MCF 10A (cell line): Measurements from ENCODE around the gene SMURF1. TPM values are rescaled to one million over a fixed set of nuclear protein-coding genes. Genes with fewer than 3 reads are reported as not detected.

Experiments used
- BruUV-seq: library from RNA; stranded (reverse); fragments of 400-500 nt; replicated peaks from 2 replicates; lab custom pipeline; 2021; lab: Mats Ljungman, UMichigan
- CTCF ChIA-PET: fragments of 300-600 bp; sonication (Branson Sonifier 250); formaldehyde crosslinking; extraction: SDS; loops from one replicate; lab custom pipeline; 2021; ENCODE audit warnings: antibody characterized with exemption, inconsistent platforms; lab: Yijun Ruan, JAX
- POLR2A ChIA-PET: fragments of 300-600, 350-650 bp; sonication (Branson Sonifier 250); formaldehyde crosslinking; extraction: SDS; loops from one replicate; lab custom pipeline; 2020; ENCODE audit warnings: antibody characterized with exemption, inconsistent platforms; lab: Yijun Ruan, JAX
- DNase-seq: peaks from one replicate; pipeline ENCODE4 v3.0.0-alpha.2; 2018; ENCODE audit not compliant: unreplicated experiment
- H3K27ac Mint-ChIP-seq: one replicate; pipeline ENCODE4 v1.8.0; 2022; ENCODE audit warnings: mild to moderate bottlenecking, low read depth, mixed read lengths; ENCODE audit not compliant: unreplicated experiment
- H3K27me3 Mint-ChIP-seq: one replicate; pipeline ENCODE4 v1.8.0; 2022; ENCODE audit warnings: mixed read lengths; ENCODE audit not compliant: insufficient read depth, unreplicated experiment
- H3K36me3 Mint-ChIP-seq: one replicate; pipeline ENCODE4 v1.8.0; 2022; ENCODE audit warnings: mild to moderate bottlenecking, moderate library complexity, mixed read lengths; ENCODE audit not compliant: insufficient read depth, unreplicated experiment
- H3K4me1 Mint-ChIP-seq: one replicate; pipeline ENCODE4 v1.8.0; 2022; ENCODE audit warnings: mixed read lengths; ENCODE audit not compliant: insufficient read depth, unreplicated experiment
- H3K4me3 Mint-ChIP-seq: one replicate; pipeline ENCODE4 v1.8.0; 2022; ENCODE audit warnings: mild to moderate bottlenecking, moderate library complexity, mixed read lengths; ENCODE audit not compliant: unreplicated experiment
- H3K9me3 Mint-ChIP-seq: one replicate; pipeline ENCODE4 v1.8.0; 2022; ENCODE audit warnings: mixed read lengths; ENCODE audit not compliant: unreplicated experiment
- CTCF ChIP-seq: fragments of 200-600 bp; IDR thresholded peaks from one replicate; pipeline ENCODE4 v1.8.0; 2022; ENCODE audit warnings: antibody characterized with exemption, mild to moderate bottlenecking; ENCODE audit not compliant: unreplicated experiment
- intact Hi-C: fragments of 100-400 bp; cut with micrococcal nuclease; formaldehyde crosslinking; loops from 2 replicates; pipeline ENCODE4 v1.14.1; 2022
- total RNA-seq: library from RNA; stranded (reverse); gene quantifications from 2 replicates; pipeline ENCODE4 v1.2.3, GENCODE V29; 2022

Gene SMURF1
- total RNA-seq, 1 experiment from 2014 or later, result 19.9 TPM

GRCh38 chr7:99080679-99081078 lies 63.2 kb downstream of the SMURF1 start:
- no TSS peak for BruUV-seq
- ChIA-PET POLR2A (interaction anchor here (1.4 to 2.0 kb wide), 2 partner anchors 8 to 17 kb away, joined by 4 read pairs; no protein-coding TSS in a partner anchor), CTCF (interaction anchor here (1.1 kb wide), 1 partner anchor 233 kb away, joined by 3 read pairs; no protein-coding TSS in a partner anchor)
- DNase-seq, result no peak
- no peak for TF ChIP-seq CTCF
- H3K27me3 Mint-ChIP-seq, result no peaks in the 10 kb centered on the region
- H3K9me3 Mint-ChIP-seq, result no peaks in the 10 kb centered on the region
- H3K4me1 Mint-ChIP-seq, result peaks cover 28% of the 10 kb centered on the region
- no peak overlapping the region for H3K4me3 Mint-ChIP-seq
- H3K27ac Mint-ChIP-seq, result no peak overlapping the region
- peaks cover 8% of the 10 kb centered on the region for H3K36me3 Mint-ChIP-seq
- intact Hi-C loops, result no loop called here

GRCh38 chr7:99079104-99079503 lies 64.8 kb downstream of the SMURF1 start:
- H3K4me1 Mint-ChIP-seq, result peaks cover 26% of the 10 kb centered on the region
- H3K9me3 Mint-ChIP-seq, result no peaks in the 10 kb centered on the region

GRCh38 chr7:99078416-99078815 lies 65.5 kb downstream of the SMURF1 start:
- TF ChIP-seq CTCF, result no peak
- no TSS peak for BruUV-seq
- Mint-ChIP-seq H3K27ac (no peak overlapping the region), H3K27me3 (no peaks in the 10 kb centered on the region), H3K9me3 (no peaks in the 10 kb centered on the region), H3K4me3 (no peak overlapping the region), H3K36me3 (peaks cover 6% of the 10 kb centered on the region), H3K4me1 (peaks cover 19% of the 10 kb centered on the region)
- ChIA-PET CTCF (no interaction called here), POLR2A (interaction anchor here (1.5 to 1.7 kb wide), 2 partner anchors 20 to 54 kb away, joined by 4 to 6 read pairs; no protein-coding TSS in a partner anchor)
- intact Hi-C loops, result no loop called here
- no peak for DNase-seq

More at GRCh38 chr7:99079104-99079503, 64.8 kb downstream of the SMURF1 start:
- TF ChIP-seq CTCF, result no peak
- Mint-ChIP-seq H3K4me3 (no peak overlapping the region), H3K36me3 (peaks cover 6% of the 10 kb centered on the region), H3K27me3 (no peaks in the 10 kb centered on the region), H3K27ac (no peak overlapping the region)
- DNase-seq, result no peak
- intact Hi-C loops, result no loop called here
- BruUV-seq, result no TSS peak
- CTCF ChIA-PET, result no interaction called here
- POLR2A ChIA-PET, result interaction anchor here (0.7 to 1.7 kb wide), 4 partner anchors 12 to 54 kb away, joined by 4 to 6 read pairs (median 4); no protein-coding TSS in a partner anchor

- Mint-ChIP-seq H3K4me3 (no peak overlapping the region), H3K27me3 (no peaks in the 10 kb centered on the region), H3K4me1 (peaks cover 15% of the 10 kb centered on the region), H3K36me3 (no peaks in the 10 kb centered on the region), H3K9me3 (no peaks in the 10 kb centered on the region), H3K27ac (no peak overlapping the region)
- CTCF ChIA-PET, result interaction anchor here (0.6 kb wide), 2 partner anchors 197 to 208 kb away, joined by 4 to 5 read pairs; no protein-coding TSS in a partner anchor
- POLR2A ChIA-PET, result no interaction called here
- no peak for TF ChIP-seq CTCF
- BruUV-seq, result no TSS peak
- intact Hi-C loops, result no loop called here
- DNase-seq, result no peak
Measured at GRCh38 chr7:99076615-99077014, 67.3 kb downstream of the SMURF1 start.
